Measurements from ENCODE around the gene FYCO1. TPM values are rescaled to one million over a fixed set of nuclear protein-coding genes. Genes with fewer than 3 reads are reported as not detected.
A peak's percentile ranks its signal among the peaks of the same experiment; 100 is the strongest.

FYCO1 gene
- total and polyA plus RNA-seq, 9 of the 15 experiments (the other 6 are each of a cell fraction or from before 2014, with no cell fraction given): 2.1 to 13.8 (median 7.4) TPM

DNA sequence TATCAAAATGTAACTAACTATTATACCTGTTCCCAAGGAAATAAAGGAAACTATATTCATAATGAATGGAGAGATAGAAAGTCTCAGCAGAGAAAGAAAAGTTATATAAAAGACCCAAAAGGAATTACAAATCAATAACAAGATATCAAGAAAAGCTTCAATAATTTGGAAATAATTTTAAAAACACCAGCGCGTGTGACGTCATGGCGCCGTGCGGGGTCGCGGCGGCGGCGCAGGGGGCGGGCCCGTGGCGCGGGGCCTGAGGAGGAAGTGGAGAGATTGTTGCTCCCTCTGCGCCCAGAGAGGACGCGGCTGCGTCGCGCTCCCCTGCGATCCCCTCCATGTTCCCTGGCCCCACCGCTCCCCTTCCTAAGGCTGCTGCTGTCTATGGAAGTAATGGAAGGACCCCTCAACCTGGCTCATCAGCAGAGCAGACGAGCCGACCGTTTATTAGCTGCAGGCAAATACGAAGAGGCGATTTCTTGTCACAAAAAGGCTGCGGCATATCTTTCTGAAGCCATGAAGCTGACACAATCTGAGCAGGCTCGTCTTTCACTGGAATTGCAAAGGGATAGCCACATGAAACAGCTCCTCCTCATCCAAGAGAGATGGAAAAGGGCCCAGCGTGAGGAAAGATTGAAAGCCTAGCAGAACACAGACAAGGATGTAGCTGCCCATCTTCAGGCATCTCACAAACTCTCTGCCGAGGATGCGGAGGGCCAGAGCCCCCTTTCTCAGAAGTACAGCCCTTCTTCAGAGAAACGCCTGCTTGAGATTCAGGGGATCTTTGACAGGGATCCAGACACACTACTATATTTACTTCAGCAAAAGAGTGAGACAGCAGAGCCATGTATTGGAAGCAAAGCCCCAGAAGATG, 27.5 kb upstream of the FYCO1 start (continued):
- TF ChIP-seq, protein P1, sequence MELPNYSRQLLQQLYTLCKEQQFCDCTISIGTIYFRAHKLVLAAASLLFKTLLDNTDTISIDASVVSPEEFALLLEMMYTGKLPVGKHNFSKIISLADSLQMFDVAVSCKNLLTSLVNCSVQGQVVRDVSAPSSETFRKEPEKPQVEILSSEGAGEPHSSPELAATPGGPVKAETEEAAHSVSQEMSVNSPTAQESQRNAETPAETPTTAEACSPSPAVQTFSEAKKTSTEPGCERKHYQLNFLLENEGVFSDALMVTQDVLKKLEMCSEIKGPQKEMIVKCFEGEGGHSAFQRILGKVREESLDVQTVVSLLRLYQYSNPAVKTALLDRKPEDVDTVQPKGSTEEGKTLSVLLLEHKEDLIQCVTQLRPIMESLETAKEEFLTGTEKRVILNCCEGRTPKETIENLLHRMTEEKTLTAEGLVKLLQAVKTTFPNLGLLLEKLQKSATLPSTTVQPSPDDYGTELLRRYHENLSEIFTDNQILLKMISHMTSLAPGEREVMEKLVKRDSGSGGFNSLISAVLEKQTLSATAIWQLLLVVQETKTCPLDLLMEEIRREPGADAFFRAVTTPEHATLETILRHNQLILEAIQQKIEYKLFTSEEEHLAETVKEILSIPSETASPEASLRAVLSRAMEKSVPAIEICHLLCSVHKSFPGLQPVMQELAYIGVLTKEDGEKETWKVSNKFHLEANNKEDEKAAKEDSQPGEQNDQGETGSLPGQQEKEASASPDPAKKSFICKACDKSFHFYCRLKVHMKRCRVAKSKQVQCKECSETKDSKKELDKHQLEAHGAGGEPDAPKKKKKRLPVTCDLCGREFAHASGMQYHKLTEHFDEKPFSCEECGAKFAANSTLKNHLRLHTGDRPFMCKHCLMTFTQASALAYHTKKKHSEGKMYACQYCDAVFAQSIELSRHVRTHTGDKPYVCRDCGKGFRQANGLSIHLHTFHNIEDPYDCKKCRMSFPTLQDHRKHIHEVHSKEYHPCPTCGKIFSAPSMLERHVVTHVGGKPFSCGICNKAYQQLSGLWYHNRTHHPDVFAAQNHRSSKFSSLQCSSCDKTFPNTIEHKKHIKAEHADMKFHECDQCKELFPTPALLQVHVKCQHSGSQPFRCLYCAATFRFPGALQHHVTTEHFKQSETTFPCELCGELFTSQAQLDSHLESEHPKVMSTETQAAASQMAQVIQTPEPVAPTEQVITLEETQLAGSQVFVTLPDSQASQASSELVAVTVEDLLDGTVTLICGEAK (IDR thresholded peaks at IDR 0.05): peak; percentile 19; the same call in 1 of the 2 replicates
- TF ChIP-seq, protein P1 (CRISPR knock-in tag; IDR thresholded peaks at IDR 0.05): no peak
- peak; percentile 34; the same call in 1 of the 2 replicates for TF ChIP-seq JUND (IDR thresholded peaks at IDR 0.05; ENCODE audit: borderline replicate concordance, low read depth, low read length)
- TF ChIP-seq JUND (tag; IDR thresholded peaks at IDR 0.05; ENCODE audit: borderline replicate concordance, low read depth, low read length): peak; percentile 18; the same call in 1 of the 3 replicates
- peak; percentile 80; the same call in 1 of the 2 replicates for TF ChIP-seq ZBTB7A (IDR thresholded peaks at IDR 0.05; ENCODE audit: borderline replicate concordance, control insufficient read depth, low read depth, low read length)
- TF ChIP-seq ZZZ3 (IDR thresholded peaks at IDR 0.05): no peak
- 0 out of 2 replicates have a peak, but pooled peaks have one; percentile 16 for TF ChIP-seq SOX6 (IDR thresholded peaks at IDR 0.05)
- 0 out of 2 replicates have a peak, but pooled peaks have one; percentile 18 for TF ChIP-seq FOSL1 (tag; conservative IDR thresholded peaks at IDR 0.05)
- TF ChIP-seq ELF1 (tag; IDR thresholded peaks at IDR 0.05): peak; percentile 70
- peak in 2 of 3 experiments; percentile 25 to 55 for TF ChIP-seq YY1 (IDR thresholded peaks at IDR 0.05; ENCODE audit: borderline replicate concordance in 1 of 3, control insufficient read depth in 1 of 3, extremely low read depth in 1 of 3, insufficient read depth in 3 of 3, insufficient read length in 1 of 3, insufficient replicate concordance in 2 of 3, low read depth in 1 of 3, low read length in 2 of 3)
- 0 out of 4 replicates have a peak, but pooled peaks of 1 of the 2 experiments have one; percentile 11 for TF ChIP-seq RCOR1 (IDR thresholded peaks at IDR 0.05; ENCODE audit: borderline replicate concordance in 1 of 2, low read depth in 2 of 2, low read length in 2 of 2)
- peak; percentile 79 for TF ChIP-seq PHF8 (IDR thresholded peaks at IDR 0.05; ENCODE audit: borderline replicate concordance, low read length)
- TF ChIP-seq NCOA6 (IDR thresholded peaks at IDR 0.05): peak; percentile 65; the same call in 1 of the 2 replicates
- peak; percentile 45; the same call in 1 of the 2 replicates for TF ChIP-seq ZFX (CRISPR knock-in tag; IDR thresholded peaks at IDR 0.05)
- TF ChIP-seq, protein P2, sequence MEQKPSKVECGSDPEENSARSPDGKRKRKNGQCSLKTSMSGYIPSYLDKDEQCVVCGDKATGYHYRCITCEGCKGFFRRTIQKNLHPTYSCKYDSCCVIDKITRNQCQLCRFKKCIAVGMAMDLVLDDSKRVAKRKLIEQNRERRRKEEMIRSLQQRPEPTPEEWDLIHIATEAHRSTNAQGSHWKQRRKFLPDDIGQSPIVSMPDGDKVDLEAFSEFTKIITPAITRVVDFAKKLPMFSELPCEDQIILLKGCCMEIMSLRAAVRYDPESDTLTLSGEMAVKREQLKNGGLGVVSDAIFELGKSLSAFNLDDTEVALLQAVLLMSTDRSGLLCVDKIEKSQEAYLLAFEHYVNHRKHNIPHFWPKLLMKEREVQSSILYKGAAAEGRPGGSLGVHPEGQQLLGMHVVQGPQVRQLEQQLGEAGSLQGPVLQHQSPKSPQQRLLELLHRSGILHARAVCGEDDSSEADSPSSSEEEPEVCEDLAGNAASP (IDR thresholded peaks at IDR 0.05): no peak
- TF ChIP-seq ZNF224 (CRISPR knock-in tag; IDR thresholded peaks at IDR 0.05): no peak

Measured in K562 (cell line).